ENCODE data around the gene TYW1B. TPM values are rescaled to one million over a fixed set of nuclear protein-coding genes. Genes with fewer than 3 reads are reported as not detected.
"Not testable (repeated sequence)": the region's sequence is repeated elsewhere in the genome, so short reads cannot be mapped to it uniquely, and the experiment has no call there.

TYW1B gene
- total RNA-seq, 1 donor from 2014 or later, result 5.1 TPM

DNA sequence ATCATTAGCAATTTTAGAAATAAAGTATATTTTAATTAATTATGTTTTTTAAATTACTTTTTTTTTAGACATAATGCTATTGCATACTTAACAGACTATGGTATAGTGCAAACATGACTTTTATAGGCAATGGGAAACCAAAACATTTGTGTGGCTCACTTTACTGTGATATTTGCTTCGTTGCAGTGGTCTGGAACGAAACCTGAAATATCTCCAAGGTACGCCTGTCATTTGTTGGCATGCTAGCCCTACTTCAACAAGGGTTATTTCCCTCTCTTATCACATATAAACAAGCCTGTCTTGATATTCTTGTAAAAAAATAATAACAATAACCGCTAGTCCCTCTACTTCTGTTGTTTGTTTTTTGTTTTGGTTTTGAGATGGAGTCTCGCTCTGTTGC lies 74.2 kb downstream of the TYW1B start:
- H3K27ac Mint-ChIP-seq, result no peak overlapping the region
- peaks cover 17% of the 10 kb centered on the region for H3K36me3 Mint-ChIP-seq

DNA sequence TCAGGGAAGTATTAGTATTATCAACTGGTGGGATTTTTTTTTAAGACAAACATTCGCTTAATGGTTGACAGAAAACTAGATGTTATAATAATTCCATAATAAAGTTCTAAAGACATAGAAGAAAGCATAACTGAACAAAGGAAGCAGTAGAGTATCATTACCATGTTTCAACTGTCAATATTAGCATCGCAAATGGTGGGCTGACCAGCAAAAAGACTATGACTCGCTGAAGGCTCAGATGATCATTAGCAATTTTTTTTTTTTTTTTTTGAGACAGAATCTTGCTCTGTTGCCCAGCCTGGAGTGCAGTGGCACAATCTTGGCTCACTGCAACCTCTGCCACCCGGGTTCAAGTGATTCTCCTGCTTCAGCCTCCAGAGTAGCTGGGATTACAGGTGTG lies 74.8 kb downstream of the TYW1B start:
- not testable (repeated sequence) for H3K4me3 Mint-ChIP-seq; H3K4me1 Mint-ChIP-seq; H3K27me3 Mint-ChIP-seq (ENCODE audit: low read depth); DNase-seq (ENCODE audit: low spot score in 2 of 2, unreplicated experiment in 2 of 2); H3K27ac Mint-ChIP-seq
- peaks cover 12% of the 10 kb centered on the region for H3K36me3 Mint-ChIP-seq
- peaks cover 13% of the 10 kb centered on the region for H3K9me3 Mint-ChIP-seq

More for the DNA sequence above, 74.2 kb downstream of the TYW1B start:
- no peaks in the 10 kb centered on the region for H3K27me3 Mint-ChIP-seq (ENCODE audit: low read depth)
- H3K4me1 Mint-ChIP-seq, result peaks cover 3% of the 10 kb centered on the region
- TF ChIP-seq CTCF (IDR thresholded peaks at IDR 0.05; ENCODE audit: unreplicated experiment), result no peak
- no peak for DNase-seq (ENCODE audit: low spot score in 2 of 2, unreplicated experiment in 2 of 2)
- H3K9me3 Mint-ChIP-seq, result peaks cover 18% of the 10 kb centered on the region
- no peak overlapping the region for H3K4me3 Mint-ChIP-seq

- DNase-seq (ENCODE audit: low spot score in 2 of 2, unreplicated experiment in 2 of 2), result no peak
- H3K27me3 Mint-ChIP-seq (ENCODE audit: low read depth), result no peaks in the 10 kb centered on the region
- no peak for TF ChIP-seq CTCF (IDR thresholded peaks at IDR 0.05; ENCODE audit: unreplicated experiment)
- peaks cover 10% of the 10 kb centered on the region for H3K9me3 Mint-ChIP-seq
- peaks cover 3% of the 10 kb centered on the region for H3K4me1 Mint-ChIP-seq
- peaks cover 7% of the 10 kb centered on the region for H3K36me3 Mint-ChIP-seq
- H3K4me3 Mint-ChIP-seq, result no peak overlapping the region
- H3K27ac Mint-ChIP-seq, result no peak overlapping the region
Measured at GRCh38 chr7:72751978-72752377, 76.0 kb downstream of the TYW1B start.

- DNase-seq (ENCODE audit: low spot score in 2 of 2, unreplicated experiment in 2 of 2), result no peak
- peaks cover 4% of the 10 kb centered on the region for H3K9me3 Mint-ChIP-seq
- peaks cover 2% of the 10 kb centered on the region for H3K36me3 Mint-ChIP-seq
- TF ChIP-seq CTCF (IDR thresholded peaks at IDR 0.05; ENCODE audit: unreplicated experiment), result no peak
- peak overlapping the region; percentile 18 for H3K27ac Mint-ChIP-seq
- H3K27me3 Mint-ChIP-seq (ENCODE audit: low read depth), result no peaks in the 10 kb centered on the region
- peaks cover 3% of the 10 kb centered on the region for H3K4me1 Mint-ChIP-seq
- no peak overlapping the region for H3K4me3 Mint-ChIP-seq
Measured at GRCh38 chr7:72751378-72751777, 76.6 kb downstream of the TYW1B start.

DNA sequence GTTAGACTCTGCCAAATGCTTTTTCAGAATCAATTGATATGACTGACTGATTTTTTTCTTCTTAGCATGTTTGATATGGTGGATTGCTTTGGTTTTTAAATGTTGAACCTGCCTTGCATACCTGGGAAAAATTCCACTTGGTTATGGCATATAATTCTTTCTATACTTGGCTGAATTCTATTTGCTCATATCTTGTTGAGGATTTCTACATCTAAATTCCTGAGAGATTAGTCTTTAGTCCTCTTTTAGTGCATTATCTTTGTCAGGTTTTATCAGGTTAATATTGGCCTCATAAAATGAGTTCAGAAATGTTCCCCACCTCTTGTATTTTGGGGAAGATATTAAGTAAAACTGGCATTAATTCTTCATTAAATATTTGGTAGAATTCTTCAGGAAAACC lies 79.4 kb downstream of the TYW1B start:
- not testable (repeated sequence) for H3K9me3 Mint-ChIP-seq; H3K4me1 Mint-ChIP-seq; H3K36me3 Mint-ChIP-seq; DNase-seq (ENCODE audit: low spot score in 2 of 2, unreplicated experiment in 2 of 2); H3K27me3 Mint-ChIP-seq (ENCODE audit: low read depth); H3K27ac Mint-ChIP-seq; H3K4me3 Mint-ChIP-seq

- H3K9me3 Mint-ChIP-seq, result peaks cover 23% of the 10 kb centered on the region
- DNase-seq (ENCODE audit: low spot score in 2 of 2, unreplicated experiment in 2 of 2); H3K4me1 Mint-ChIP-seq; H3K27ac Mint-ChIP-seq; H3K4me3 Mint-ChIP-seq; H3K27me3 Mint-ChIP-seq (ENCODE audit: low read depth): not testable (repeated sequence)
- H3K36me3 Mint-ChIP-seq, result peaks cover 25% of the 10 kb centered on the region
Measured at GRCh38 chr7:72744244-72744926, 83.6 kb downstream of the TYW1B start.

- Mint-ChIP-seq H3K36me3 (peaks cover 25% of the 10 kb centered on the region), H3K9me3 (peaks cover 23% of the 10 kb centered on the region)
- not testable (repeated sequence) for DNase-seq (ENCODE audit: low spot score in 2 of 2, unreplicated experiment in 2 of 2); H3K4me3 Mint-ChIP-seq; H3K27ac Mint-ChIP-seq; H3K4me1 Mint-ChIP-seq; H3K27me3 Mint-ChIP-seq (ENCODE audit: low read depth)
Measured at GRCh38 chr7:72743801-72744200, 84.2 kb downstream of the TYW1B start.

DNA sequence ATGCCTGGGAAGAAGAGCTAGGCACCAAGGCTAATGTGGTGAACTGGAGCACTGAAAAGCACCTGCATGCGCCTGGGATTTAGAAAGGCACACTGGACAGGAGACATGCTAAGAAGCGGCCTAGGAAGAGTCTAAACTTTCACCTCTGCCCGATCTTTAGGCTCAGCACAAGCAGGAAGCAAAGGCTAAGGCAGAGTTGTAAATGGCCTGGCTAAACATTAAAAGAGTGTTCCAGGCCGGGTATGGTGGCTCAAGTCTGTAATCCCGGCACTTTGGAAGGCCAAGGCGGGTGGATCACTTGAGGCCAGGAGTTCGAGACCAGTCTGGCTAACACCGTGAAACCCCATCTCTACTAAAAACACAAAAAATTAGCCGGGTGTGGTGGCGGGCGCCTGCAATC lies 88.3 kb downstream of the TYW1B start:
- H3K4me1 Mint-ChIP-seq; H3K27ac Mint-ChIP-seq; H3K4me3 Mint-ChIP-seq; DNase-seq (ENCODE audit: low spot score in 2 of 2, unreplicated experiment in 2 of 2); H3K27me3 Mint-ChIP-seq (ENCODE audit: low read depth): not testable (repeated sequence)
- Mint-ChIP-seq H3K9me3 (peaks cover 39% of the 10 kb centered on the region), H3K36me3 (peaks cover 41% of the 10 kb centered on the region)

DNA sequence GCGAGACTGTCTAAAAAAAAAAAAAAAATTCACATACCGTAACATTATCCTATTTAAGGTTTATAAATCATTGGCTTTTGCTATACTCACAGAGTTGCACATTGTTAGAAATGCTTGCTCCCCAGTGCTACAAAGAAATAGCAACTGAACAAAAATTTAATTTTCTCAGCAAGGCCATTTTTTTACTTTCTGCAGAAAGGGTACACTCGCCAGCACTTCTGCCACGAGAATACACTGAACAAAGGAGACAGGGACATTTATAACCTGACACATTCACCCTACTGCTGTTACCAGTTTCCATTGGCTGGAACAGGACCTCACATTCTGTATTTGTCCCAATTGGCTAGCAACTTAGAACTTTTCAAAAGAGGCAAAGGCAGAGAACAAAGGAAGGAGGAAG lies 92.1 kb downstream of the TYW1B start:
- peaks cover 47% of the 10 kb centered on the region for H3K9me3 Mint-ChIP-seq
- H3K4me3 Mint-ChIP-seq; DNase-seq (ENCODE audit: low spot score in 2 of 2, unreplicated experiment in 2 of 2); H3K27me3 Mint-ChIP-seq (ENCODE audit: low read depth); H3K4me1 Mint-ChIP-seq; H3K27ac Mint-ChIP-seq: not testable (repeated sequence)
- H3K36me3 Mint-ChIP-seq, result peaks cover 49% of the 10 kb centered on the region

- H3K36me3 Mint-ChIP-seq, result peaks cover 58% of the 10 kb centered on the region
- not testable (repeated sequence) for DNase-seq (ENCODE audit: low spot score in 2 of 2, unreplicated experiment in 2 of 2); H3K4me1 Mint-ChIP-seq; H3K27ac Mint-ChIP-seq; H3K4me3 Mint-ChIP-seq; H3K27me3 Mint-ChIP-seq (ENCODE audit: low read depth)
- peaks cover 46% of the 10 kb centered on the region for H3K9me3 Mint-ChIP-seq
Measured at GRCh38 chr7:72730815-72731214, 97.2 kb downstream of the TYW1B start.

DNA sequence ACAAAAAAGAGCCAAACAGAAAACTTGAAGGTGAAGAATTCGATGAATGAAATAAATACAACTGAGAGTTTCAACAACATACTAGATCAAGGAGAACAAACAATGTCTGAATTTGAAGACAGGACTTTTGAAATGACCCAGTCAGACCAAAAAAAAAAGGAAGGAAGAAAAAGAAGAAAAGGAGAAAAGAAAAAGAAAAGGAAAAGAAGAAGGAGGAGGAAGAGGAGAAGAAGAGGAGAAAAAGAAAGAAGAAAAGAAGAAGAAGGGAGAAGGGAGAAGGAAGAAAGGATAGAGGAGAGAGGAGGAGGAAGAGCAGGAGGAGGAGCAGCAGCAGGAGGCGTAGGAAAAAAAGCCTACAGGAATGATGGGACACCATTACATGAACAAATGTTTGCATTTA lies 97.6 kb downstream of the TYW1B start:
- H3K4me3 Mint-ChIP-seq; DNase-seq (ENCODE audit: low spot score in 2 of 2, unreplicated experiment in 2 of 2); H3K4me1 Mint-ChIP-seq; H3K27me3 Mint-ChIP-seq (ENCODE audit: low read depth); H3K27ac Mint-ChIP-seq: not testable (repeated sequence)
- Mint-ChIP-seq H3K36me3 (peaks cover 57% of the 10 kb centered on the region), H3K9me3 (peaks cover 46% of the 10 kb centered on the region)
